Peyer's patch (tissue), 4 donors: Measurements from ENCODE around the gene TEAD1.

Experiments
- CTCF ChIP-seq, 6 experiments: fragments of 450-650 bp in 4 of 6; fragments of 200-600 bp in 2 of 6; sonication (generic) in 1 of 6; IDR thresholded peaks; one replicate each; pipeline ENCODE4 v1.5.1; 2017 to 2019; ENCODE audit warnings: antibody characterized with exemption in 6 of 6, mild to moderate bottlenecking in 3 of 6, moderate library complexity in 1 of 6
- POLR2A ChIP-seq, 2 donors: fragments of 450-650 bp; IDR thresholded peaks; one replicate each; pipeline ENCODE4 v1.5.1; 2017; ENCODE audit warnings: antibody characterized with exemption in 2 of 2, mild to moderate bottlenecking in 2 of 2, moderate library complexity in 2 of 2

GRCh38 chr11:12952094-12952493, 277.9 kb downstream of the TEAD1 start:
- no peak for TF ChIP-seq POLR2A (IDR thresholded peaks at IDR 0.05)
- TF ChIP-seq CTCF (IDR thresholded peaks at IDR 0.05), result no peak
